Keratinocyte (primary cell): ENCODE data around the gene PPP5C. TPM values are rescaled to one million over a fixed set of nuclear protein-coding genes. Genes with fewer than 3 reads are reported as not detected.

ENCODE experiments used
- DNase-seq: peaks from one replicate; pipeline ENCODE4 v3.0.0-alpha.2; 2011; ENCODE audit warnings: low read depth, missing footprints, low spot score
- FAIRE-seq: peaks from 2 replicates; lab custom pipeline; 2011; peaks lifted over from hg19 to GRCh38; lab: Jason Lieb, UNC
- H2AFZ ChIP-seq: 2 replicates; pipeline ENCODE4 v1.6.0; 2012; ENCODE audit warnings: low read length, control low read depth, inconsistent platforms; ENCODE audit not compliant: control insufficient read depth
- H3K27ac ChIP-seq: 2 replicates; pipeline ENCODE4 v1.5.1; 2011; ENCODE audit warnings: low read length; ENCODE audit not compliant: control insufficient read depth, insufficient read depth
- H3K27me3 ChIP-seq: 3 replicates; pipeline ENCODE4 v1.6.0; 2011; ENCODE audit warnings: low read length; ENCODE audit not compliant: control insufficient read depth, insufficient read depth; ENCODE audit errors: extremely low read depth
- H3K36me3 ChIP-seq, 2 experiments: 2 replicates in 1 of 2; 3 replicates in 1 of 2; pipeline ENCODE4 v1.5.1; 2011; ENCODE audit warnings: low read length in 2 of 2, mild to moderate bottlenecking in 1 of 2; ENCODE audit not compliant: control insufficient read depth in 2 of 2, insufficient read depth in 2 of 2; ENCODE audit errors: extremely low read depth in 1 of 2
- H3K4me1 ChIP-seq: 3 replicates; pipeline ENCODE4 v1.5.1; 2011; ENCODE audit warnings: low read length; ENCODE audit not compliant: control insufficient read depth, insufficient read depth; ENCODE audit errors: extremely low read depth
- H3K4me2 ChIP-seq: 3 replicates; pipeline ENCODE4 v1.6.0; 2011; ENCODE audit warnings: low read depth, low read length; ENCODE audit not compliant: control insufficient read depth, insufficient read depth; ENCODE audit errors: extremely low read depth
- H3K4me3 ChIP-seq, 3 experiments: fragments of 200-600 bp in 1 of 3; sonication (generic) in 1 of 3; 2 replicates in 2 of 3; 3 replicates in 1 of 3; pipeline ENCODE4 v1.5.1; 2011 to 2016; ENCODE audit warnings: low read length in 3 of 3, mild to moderate bottlenecking in 3 of 3, control low read depth in 2 of 3, inconsistent platforms in 1 of 3, low read depth in 1 of 3, mixed read lengths in 1 of 3, mixed run types in 1 of 3, moderate library complexity in 1 of 3; ENCODE audit not compliant: control insufficient read depth in 2 of 3, insufficient read depth in 2 of 3; ENCODE audit errors: extremely low read depth in 1 of 3
- H3K79me2 ChIP-seq: 2 replicates; pipeline ENCODE4 v1.6.0; 2012; ENCODE audit warnings: low read length; ENCODE audit not compliant: control insufficient read depth, insufficient read depth
- H3K9ac ChIP-seq: 3 replicates; pipeline ENCODE4 v1.6.0; 2011; ENCODE audit warnings: low read length; ENCODE audit not compliant: control insufficient read depth, insufficient read depth; ENCODE audit errors: extremely low read depth
- H3K9me1 ChIP-seq: 3 replicates; pipeline ENCODE4 v1.6.0; 2011; ENCODE audit warnings: low read length; ENCODE audit not compliant: control insufficient read depth, insufficient read depth; ENCODE audit errors: extremely low read depth
- H3K9me3 ChIP-seq: 2 replicates; pipeline ENCODE4 v1.5.1; 2012; ENCODE audit warnings: low read depth, low read length; ENCODE audit not compliant: control insufficient read depth
- H4K20me1 ChIP-seq: 3 replicates; pipeline ENCODE4 v1.6.0; 2011; ENCODE audit warnings: low read length; ENCODE audit not compliant: control insufficient read depth, insufficient read depth; ENCODE audit errors: extremely low read depth
- EZH2 ChIP-seq: IDR thresholded peaks from one replicate; pipeline ENCODE4 v1.6.1; 2012; ENCODE audit warnings: inconsistent platforms, mild to moderate bottlenecking, low read length, moderate library complexity
- dilution Hi-C: fragments of 300-500 bp; cut with MboI; formaldehyde crosslinking; loops from one replicate; pipeline ENCODE4 v1.7.0; 2020; ENCODE audit warnings: low sequenced_read_pairs; ENCODE audit not compliant: extremely low pct_ligation_motif_present
- polyA plus RNA-seq, 5 experiments: library from polyadenylated mRNA; depleted of rRNA in 3 of 5; stranded (reverse) in 3 of 5; stranded (forward) in 1 of 5; unstranded in 1 of 5; fragments of >200 nt; gene quantifications; 1 replicate in 1 of 5; 2 replicates in 3 of 5; 3 replicates in 1 of 5; pipeline versions ENCODE4 v1.2.1 to v1.2.3, GENCODE V29; 2011 to 2012; ENCODE audit warnings: missing spikeins in 2 of 5, low read depth in 1 of 5, low replicate concordance in 1 of 5
- TF ChIP-seq, protein P1 (sequence below), 3 experiments: IDR thresholded peaks in 1 of 3; conservative IDR thresholded peaks in 1 of 3; optimal IDR thresholded peaks in 1 of 3; 2 replicates in 2 of 3; 3 replicates in 1 of 3; pipeline versions ENCODE3 to v1.5.1; 2011; ENCODE audit warnings: low read length in 3 of 3, mild to moderate bottlenecking in 3 of 3, moderate library complexity in 2 of 3, control low read depth in 1 of 3, inconsistent platforms in 1 of 3; ENCODE audit not compliant: insufficient read depth in 2 of 3; ENCODE audit errors: extremely low read depth in 1 of 3

PPP5C gene
- polyA plus RNA-seq, 1 donor (not counting 4 experiments of a cell fraction or from before 2014, with no cell fraction given), result 97.5 TPM

DNA sequence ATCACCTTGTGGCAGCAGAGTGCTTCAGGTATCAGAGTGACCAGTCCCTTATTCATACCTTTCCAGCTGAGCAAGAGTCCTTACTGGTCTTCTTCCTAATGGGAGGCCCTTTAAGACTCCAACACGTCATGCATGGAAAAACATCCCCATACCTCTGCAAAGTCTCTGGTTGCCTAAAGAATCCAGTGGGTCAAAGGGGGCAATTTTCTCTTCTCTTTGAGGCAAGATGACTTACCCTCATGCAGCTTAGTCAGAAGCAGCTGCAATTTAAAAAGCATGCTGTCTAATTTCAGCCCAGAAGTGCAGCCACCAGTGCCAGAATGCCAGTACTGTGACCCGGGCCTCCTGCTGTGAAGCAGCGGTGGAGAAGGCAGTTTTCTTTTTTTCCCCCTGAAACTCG lies 18.7 kb downstream of the PPP5C start:
- no peak overlapping the region for H3K9ac ChIP-seq
- FAIRE-seq (no peak), DNase-seq (no peak)
- H3K36me3 ChIP-seq, result peaks cover 15 to 19% of the 10 kb centered on the region in 2 experiments
- peaks cover 9% of the 10 kb centered on the region for H4K20me1 ChIP-seq
- H3K4me3 ChIP-seq, result no peak overlapping the region
- H2AFZ ChIP-seq, result no peak overlapping the region
- peaks cover 6% of the 10 kb centered on the region for H3K4me1 ChIP-seq
- H3K27ac ChIP-seq, result no peak overlapping the region
- TF ChIP-seq EZH2, result no peak
- TF ChIP-seq, protein P1, sequence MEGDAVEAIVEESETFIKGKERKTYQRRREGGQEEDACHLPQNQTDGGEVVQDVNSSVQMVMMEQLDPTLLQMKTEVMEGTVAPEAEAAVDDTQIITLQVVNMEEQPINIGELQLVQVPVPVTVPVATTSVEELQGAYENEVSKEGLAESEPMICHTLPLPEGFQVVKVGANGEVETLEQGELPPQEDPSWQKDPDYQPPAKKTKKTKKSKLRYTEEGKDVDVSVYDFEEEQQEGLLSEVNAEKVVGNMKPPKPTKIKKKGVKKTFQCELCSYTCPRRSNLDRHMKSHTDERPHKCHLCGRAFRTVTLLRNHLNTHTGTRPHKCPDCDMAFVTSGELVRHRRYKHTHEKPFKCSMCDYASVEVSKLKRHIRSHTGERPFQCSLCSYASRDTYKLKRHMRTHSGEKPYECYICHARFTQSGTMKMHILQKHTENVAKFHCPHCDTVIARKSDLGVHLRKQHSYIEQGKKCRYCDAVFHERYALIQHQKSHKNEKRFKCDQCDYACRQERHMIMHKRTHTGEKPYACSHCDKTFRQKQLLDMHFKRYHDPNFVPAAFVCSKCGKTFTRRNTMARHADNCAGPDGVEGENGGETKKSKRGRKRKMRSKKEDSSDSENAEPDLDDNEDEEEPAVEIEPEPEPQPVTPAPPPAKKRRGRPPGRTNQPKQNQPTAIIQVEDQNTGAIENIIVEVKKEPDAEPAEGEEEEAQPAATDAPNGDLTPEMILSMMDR (optimal IDR thresholded peaks at IDR 0.05 in 1 of 3, IDR thresholded peaks at IDR 0.05 in 1 of 3, conservative IDR thresholded peaks at IDR 0.05 in 1 of 3; ENCODE audit: extremely low read depth in 1 of 3, insufficient read depth in 2 of 3, low read length in 3 of 3), result no peak
- dilution Hi-C loops, result no loop called here
- no peaks in the 10 kb centered on the region for H3K9me1 ChIP-seq
- no peak overlapping the region for H3K4me2 ChIP-seq
- H3K27me3 ChIP-seq, result no peaks in the 10 kb centered on the region
- peaks cover 20% of the 10 kb centered on the region for H3K79me2 ChIP-seq
- no peaks in the 10 kb centered on the region for H3K9me3 ChIP-seq

DNA sequence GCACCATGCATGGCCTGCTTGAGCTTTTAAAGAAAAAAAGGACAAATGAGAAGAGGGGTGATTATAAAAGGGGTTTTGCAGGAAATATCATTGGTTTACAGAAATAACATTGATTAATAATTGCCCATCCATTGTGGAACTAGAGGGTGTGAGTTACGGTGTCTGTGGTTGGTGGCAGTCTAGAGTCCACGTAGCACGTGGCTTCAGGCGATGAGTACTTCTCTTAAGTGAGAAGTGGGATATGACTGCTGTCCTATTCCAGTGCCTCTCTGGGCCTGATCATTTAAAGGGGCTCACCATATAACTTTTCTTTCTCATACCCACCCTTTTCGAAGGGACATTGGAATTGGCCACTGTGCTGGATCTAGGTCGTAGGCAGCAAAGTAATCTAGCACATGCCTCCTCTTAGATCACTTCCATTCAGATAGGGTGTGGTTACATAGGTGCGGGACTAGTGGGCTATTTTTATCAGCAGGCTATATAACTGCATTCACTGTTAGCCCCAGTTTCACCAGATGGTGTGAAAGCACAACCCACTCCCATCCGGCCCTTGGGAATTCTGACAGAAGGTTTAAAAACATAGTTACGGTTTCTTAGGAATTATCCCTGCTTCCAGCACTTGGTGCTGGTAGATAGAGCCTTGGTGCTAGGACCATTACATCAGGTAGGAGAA lies 19.9 kb downstream of the PPP5C start:
- Histone ChIP-seq H3K4me2 (no peak overlapping the region), H3K9me3 (no peaks in the 10 kb centered on the region), H3K36me3 (peaks cover 15 to 22% of the 10 kb centered on the region in 2 experiments), H3K9me1 (no peaks in the 10 kb centered on the region), H3K79me2 (peaks cover 28% of the 10 kb centered on the region), H3K27me3 (no peaks in the 10 kb centered on the region), H2AFZ (no peak overlapping the region), H3K4me1 (peaks cover 15% of the 10 kb centered on the region), H3K9ac (no peak overlapping the region), H3K4me3 (no peak overlapping the region), H3K27ac (no peak overlapping the region), H4K20me1 (peaks cover 14% of the 10 kb centered on the region)
- DNase-seq, result no peak
- FAIRE-seq, result no peak
- TF ChIP-seq EZH2, result no peak
- dilution Hi-C loops, result no loop called here
